Neural cell (in vitro differentiated cells): ENCODE data around the gene XPA.

Experiments
- CTCF ChIP-seq: fragments of 450-650 bp; IDR thresholded peaks from 2 replicates; pipeline ENCODE4 v1.5.1; 2014; ENCODE audit warnings: antibody characterized with exemption, mild to moderate bottlenecking, moderate library complexity; ENCODE audit not compliant: poor library complexity, severe bottlenecking
- EP300 ChIP-seq: fragments of 450-650 bp; conservative IDR thresholded peaks from 2 replicates; pipeline ENCODE4 v1.6.1; 2014; ENCODE audit warnings: antibody characterized with exemption, mild to moderate bottlenecking, moderate library complexity; ENCODE audit not compliant: poor library complexity, severe bottlenecking
- TAF1 ChIP-seq: IDR thresholded peaks from 2 replicates; pipeline ENCODE4 v1.6.1; 2012; ENCODE audit warnings: low read depth

GRCh38 chr9:97696803-97697601, at the start of gene XPA:
- no peak for TF ChIP-seq EP300
- TF ChIP-seq CTCF: no peak
- peak; percentile 75 for TF ChIP-seq TAF1
